Neuronal stem cell (in vitro differentiated cells): ENCODE results near the gene CDK10.
A peak's percentile ranks its signal among the peaks of the same experiment; 100 is the strongest.

ENCODE experiments used
- DNase-seq: peaks from one replicate; pipeline ENCODE4 v3.0.0-alpha.2; 2013; ENCODE audit warnings: low spot score
- H2AFZ ChIP-seq: one replicate; pipeline ENCODE4 v1.6.1; 2013; ENCODE audit warnings: mild to moderate bottlenecking, low read length, inconsistent platforms
- H2AK5ac ChIP-seq: 2 replicates; pipeline ENCODE4 v1.6.1; 2013; ENCODE audit warnings: low read depth, mild to moderate bottlenecking, inconsistent platforms, low read length, moderate library complexity, mixed read lengths
- H2BK120ac ChIP-seq: 2 replicates; pipeline ENCODE4 v1.6.1; 2013; ENCODE audit warnings: low read depth, mild to moderate bottlenecking, inconsistent platforms, low read length, moderate library complexity, mixed read lengths
- H2BK12ac ChIP-seq: one replicate; pipeline ENCODE4 v1.6.1; 2013; ENCODE audit warnings: low read length, inconsistent platforms
- H2BK15ac ChIP-seq: 2 replicates; pipeline ENCODE4 v1.6.1; 2013; ENCODE audit warnings: mild to moderate bottlenecking, low read length, inconsistent platforms, mixed read lengths
- H2BK5ac ChIP-seq: one replicate; pipeline ENCODE4 v1.6.1; 2013; ENCODE audit warnings: inconsistent platforms, mild to moderate bottlenecking, low read length, moderate library complexity
- H3K14ac ChIP-seq: one replicate; pipeline ENCODE4 v1.6.1; 2013; ENCODE audit warnings: low read length, inconsistent platforms
- H3K18ac ChIP-seq: 2 replicates; pipeline ENCODE4 v1.6.1; 2013; ENCODE audit warnings: low read length, inconsistent platforms
- H3K23ac ChIP-seq: 2 replicates; pipeline ENCODE4 v1.6.1; 2013; ENCODE audit warnings: low read depth, mild to moderate bottlenecking, mixed read lengths, low read length, inconsistent platforms; ENCODE audit not compliant: poor library complexity
- H3K27ac ChIP-seq: replicated peaks from 3 replicates; pipeline ENCODE4 v1.5.1; 2013; ENCODE audit warnings: low read length, inconsistent platforms
- H3K27me3 ChIP-seq, 3 experiments: 2 replicates each; pipeline ENCODE4 v1.6.1; 2013; ENCODE audit warnings: low read length in 3 of 3, mild to moderate bottlenecking in 2 of 3, inconsistent platforms in 1 of 3, low read depth in 1 of 3, mixed read lengths in 1 of 3, moderate library complexity in 1 of 3; ENCODE audit not compliant: control insufficient read depth in 3 of 3, insufficient read depth in 3 of 3
- H3K36me3 ChIP-seq, 2 donors: replicated peaks in 1 of 2; 2 replicates each; pipeline ENCODE4 v1.6.1; 2013; ENCODE audit warnings: low read length in 2 of 2; ENCODE audit not compliant: control insufficient read depth in 2 of 2, insufficient read depth in 2 of 2
- H3K4ac ChIP-seq: 2 replicates; pipeline ENCODE4 v1.6.1; 2013; ENCODE audit warnings: inconsistent platforms, mild to moderate bottlenecking, low read length, moderate library complexity
- H3K4me1 ChIP-seq, 2 donors: 1 replicate in 1 of 2; 2 replicates in 1 of 2; pipeline ENCODE4 v1.6.1; 2013; ENCODE audit warnings: low read length in 2 of 2, low read depth in 1 of 2; ENCODE audit not compliant: control insufficient read depth in 2 of 2, insufficient read depth in 1 of 2
- H3K4me2 ChIP-seq: one replicate; pipeline ENCODE4 v1.6.1; 2013; ENCODE audit warnings: mild to moderate bottlenecking, low read length, inconsistent platforms; ENCODE audit not compliant: insufficient read depth, poor library complexity, severe bottlenecking
- H3K4me3 ChIP-seq, 2 donors: 2 replicates each; pipeline ENCODE4 v1.5.1; 2013; ENCODE audit warnings: low read length in 2 of 2, mild to moderate bottlenecking in 2 of 2, inconsistent platforms in 1 of 2, moderate library complexity in 1 of 2
- H3K79me1 ChIP-seq: one replicate; pipeline ENCODE4 v1.6.1; 2013; ENCODE audit warnings: low read depth, mild to moderate bottlenecking, inconsistent platforms, low read length, moderate library complexity
- H3K9ac ChIP-seq: one replicate; pipeline ENCODE4 v1.6.1; 2013; ENCODE audit warnings: mild to moderate bottlenecking, low read depth, low read length, inconsistent platforms; ENCODE audit not compliant: poor library complexity
- H3K9me3 ChIP-seq, 2 donors: replicated peaks in 1 of 2; 2 replicates each; pipeline versions ENCODE3 to v1.6.1; 2013; ENCODE audit warnings: low read length in 2 of 2, mild to moderate bottlenecking in 2 of 2, inconsistent platforms in 1 of 2, low read depth in 1 of 2, mixed read lengths in 1 of 2, moderate library complexity in 1 of 2; ENCODE audit not compliant: control insufficient read depth in 2 of 2, insufficient read depth in 1 of 2
- H4K8ac ChIP-seq: one replicate; pipeline ENCODE4 v1.6.1; 2013; ENCODE audit warnings: low read depth, mild to moderate bottlenecking, inconsistent platforms, low read length, moderate library complexity
- H4K91ac ChIP-seq: one replicate; pipeline ENCODE4 v1.6.1; 2013; ENCODE audit warnings: low read length, low read depth, mild to moderate bottlenecking, inconsistent platforms; ENCODE audit not compliant: poor library complexity
- WGBS, 2 donors: extraction: QIAGEN DNeasy Blood & Tissue Kit; methylation state at CpG; one replicate each; pipeline ENCODE4 v1.1.7; 2013; ENCODE audit warnings: missing lambda C conversion rate in 2 of 2, mixed read lengths in 1 of 2; ENCODE audit not compliant: insufficient read length in 2 of 2, insufficient replicate concordance in 1 of 2; ENCODE audit errors: extremely low coverage in 2 of 2; 5-methylcytosine and 5-hydroxymethylcytosine counted together

The CDK10 gene

GRCh38 chr16:89646270-89646669, 40.2 kb upstream of the CDK10 start:
- H3K23ac ChIP-seq: no peak overlapping the region
- H2BK12ac ChIP-seq: no peak overlapping the region
- WGBS, 2 donors: no CpG with 5 or more reads among the region's 22 CpGs
- no peak overlapping the region for H3K4me3 ChIP-seq
- no peak overlapping the region for H4K8ac ChIP-seq
- H3K9ac ChIP-seq: no peak overlapping the region
- no peak overlapping the region for H3K4ac ChIP-seq
- H2AK5ac ChIP-seq: no peak overlapping the region
- no peak overlapping the region for H3K14ac ChIP-seq
- peak overlapping the region; percentile 66 for H2BK5ac ChIP-seq
- no peaks in the 10 kb centered on the region for H3K27me3 ChIP-seq
- no peak for DNase-seq
- no peaks in the 10 kb centered on the region for H3K9me3 ChIP-seq
- no peak overlapping the region for H2AFZ ChIP-seq
- H3K4me1 ChIP-seq: peaks cover 0 to 4% of the 10 kb centered on the region in 2 donors
- no peak overlapping the region for H3K27ac ChIP-seq
- H3K79me1 ChIP-seq: peaks cover 7% of the 10 kb centered on the region
- H3K18ac ChIP-seq: no peak overlapping the region
- H4K91ac ChIP-seq: no peak overlapping the region
- no peak overlapping the region for H2BK15ac ChIP-seq
- peaks cover 32 to 60% of the 10 kb centered on the region in 2 donors for H3K36me3 ChIP-seq
- no peak overlapping the region for H3K4me2 ChIP-seq
- no peak overlapping the region for H2BK120ac ChIP-seq

- no peak overlapping the region for H4K8ac ChIP-seq
- WGBS, 2 donors: no CpG with 5 or more reads among the region's 12 CpGs
- no peak overlapping the region for H2BK120ac ChIP-seq
- peaks cover 0 to 1% of the 10 kb centered on the region in 2 donors for H3K4me1 ChIP-seq
- H3K9me3 ChIP-seq: no peaks in the 10 kb centered on the region
- no peak overlapping the region for H3K14ac ChIP-seq
- no peaks in the 10 kb centered on the region for H3K27me3 ChIP-seq
- H3K4me2 ChIP-seq: no peak overlapping the region
- H3K4ac ChIP-seq: no peak overlapping the region
- no peak overlapping the region for H3K9ac ChIP-seq
- H2BK15ac ChIP-seq: no peak overlapping the region
- peak overlapping the region; percentile 73 for H3K23ac ChIP-seq
- no peak overlapping the region for H3K4me3 ChIP-seq
- H3K27ac ChIP-seq: no peak overlapping the region
- peaks cover 12% of the 10 kb centered on the region for H3K79me1 ChIP-seq
- H3K18ac ChIP-seq: no peak overlapping the region
- no peak overlapping the region for H4K91ac ChIP-seq
- H2AFZ ChIP-seq: no peak overlapping the region
- H2BK5ac ChIP-seq: no peak overlapping the region
- DNase-seq: no peak
- no peak overlapping the region for H2BK12ac ChIP-seq
- peaks cover 36 to 66% of the 10 kb centered on the region in 2 donors for H3K36me3 ChIP-seq
- no peak overlapping the region for H2AK5ac ChIP-seq
These were observed 39.6 kb upstream of the CDK10 start for GRCh38 chr16:89646906-89647305.

GRCh38 chr16:89651584-89651983, 34.9 kb upstream of the CDK10 start:
- Histone ChIP-seq H3K9ac (no peak overlapping the region), H3K14ac (no peak overlapping the region), H2BK12ac (no peak overlapping the region), H3K27ac (no peak overlapping the region), H3K36me3 (peaks cover 26 to 59% of the 10 kb centered on the region in 2 donors), H4K8ac (no peak overlapping the region), H3K4me2 (no peak overlapping the region), H2AFZ (no peak overlapping the region), H4K91ac (no peak overlapping the region), H3K9me3 (no peaks in the 10 kb centered on the region), H3K27me3 (no peaks in the 10 kb centered on the region), H3K4ac (no peak overlapping the region), H2BK15ac (no peak overlapping the region), H2AK5ac (no peak overlapping the region), H3K23ac (peak overlapping the region; percentile 20), H3K4me3 (no peak overlapping the region), H3K79me1 (peaks cover 25% of the 10 kb centered on the region), H2BK120ac (no peak overlapping the region), H3K18ac (peak overlapping the region; percentile 48), H3K4me1 (peaks cover 0 to 3% of the 10 kb centered on the region in 2 donors), H2BK5ac (no peak overlapping the region)
- no peak for DNase-seq
- no CpG with 5 or more reads among the region's 15 CpGs for WGBS, 2 donors

DNA sequence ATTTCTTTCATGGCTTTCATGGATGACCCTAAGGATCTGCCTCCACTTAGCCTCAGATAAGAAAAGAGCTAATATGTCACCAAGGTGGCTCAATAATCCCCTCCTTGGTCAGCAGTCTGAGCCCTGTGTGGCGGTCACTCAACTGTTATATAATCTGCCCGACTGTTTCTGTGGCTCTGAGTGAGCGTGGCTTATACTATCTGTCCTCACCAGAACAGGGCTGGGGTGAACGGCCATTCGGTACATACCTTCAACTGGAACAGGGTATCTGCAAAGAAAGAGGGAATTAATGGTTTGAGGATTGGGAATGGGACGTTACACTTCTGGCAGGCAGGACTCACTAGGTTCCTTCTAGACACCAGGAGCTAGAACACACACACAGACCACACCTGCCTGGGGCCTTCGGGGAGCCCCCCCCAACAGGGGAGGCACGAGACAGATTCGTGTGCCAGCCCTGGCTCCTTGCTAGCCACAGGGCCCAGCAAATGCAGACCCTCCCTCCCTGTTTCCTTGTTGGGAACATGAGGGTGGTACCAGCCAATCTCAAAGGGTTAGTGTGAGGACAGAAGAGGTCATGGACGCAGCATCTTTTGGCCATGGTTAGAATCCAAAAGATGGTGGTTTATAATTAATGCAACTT, 32.7 kb upstream of the CDK10 start:
- Histone ChIP-seq H4K91ac (no peak overlapping the region), H3K27ac (no peak overlapping the region), H3K23ac (no peak overlapping the region), H4K8ac (no peak overlapping the region), H3K4me3 (no peak overlapping the region), H3K79me1 (peaks cover 35% of the 10 kb centered on the region), H2AK5ac (no peak overlapping the region), H3K18ac (no peak overlapping the region), H2AFZ (no peak overlapping the region), H3K9ac (no peak overlapping the region), H3K14ac (no peak overlapping the region), H2BK15ac (no peak overlapping the region), H3K9me3 (no peaks in the 10 kb centered on the region), H3K4ac (no peak overlapping the region), H3K27me3 (no peaks in the 10 kb centered on the region), H3K4me2 (no peak overlapping the region), H3K36me3 (peaks cover 18 to 47% of the 10 kb centered on the region in 2 donors), H3K4me1 (peaks cover 3 to 8% of the 10 kb centered on the region in 2 donors), H2BK5ac (no peak overlapping the region), H2BK120ac (no peak overlapping the region), H2BK12ac (no peak overlapping the region)
- DNase-seq: no peak
- no CpG with 5 or more reads among the region's 10 CpGs for WGBS, 2 donors
